HG02571 (cell line): Measurements from ENCODE around the gene SHROOM1.

Experiments
- ATAC-seq: cut with Tn5 transposase; IDR thresholded peaks from one replicate; pipeline ENCODE4 v1.9.1; 2021; ENCODE audit warnings: mild to moderate bottlenecking, moderate library complexity; ENCODE audit not compliant: unreplicated experiment

Gene SHROOM1

GRCh38 chr5:132853323-132853722, 22.9 kb upstream of the SHROOM1 start:
- ATAC-seq: no peak

GRCh38 chr5:132850066-132850465, 19.6 kb upstream of the SHROOM1 start:
- ATAC-seq: no peak

DNA sequence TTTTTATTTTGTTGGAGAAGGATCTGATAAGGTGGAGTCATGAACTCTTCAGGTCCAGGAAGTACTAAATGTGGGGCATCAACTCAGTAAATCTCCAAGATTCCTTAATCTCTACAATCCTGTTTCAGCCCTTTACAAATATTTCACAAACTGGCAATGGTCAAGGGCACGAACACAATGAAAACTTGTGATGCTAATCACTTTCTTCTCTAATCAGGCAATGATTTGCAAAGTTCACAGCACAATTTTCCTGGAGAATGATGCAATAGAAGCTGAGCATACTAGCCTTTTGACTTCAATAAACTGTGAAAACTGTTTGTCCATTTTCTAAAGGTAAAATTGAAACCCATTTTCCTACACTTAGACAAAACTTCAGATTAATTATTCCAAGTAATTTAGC, 18.9 kb upstream of the SHROOM1 start:
- no peak for ATAC-seq

DNA sequence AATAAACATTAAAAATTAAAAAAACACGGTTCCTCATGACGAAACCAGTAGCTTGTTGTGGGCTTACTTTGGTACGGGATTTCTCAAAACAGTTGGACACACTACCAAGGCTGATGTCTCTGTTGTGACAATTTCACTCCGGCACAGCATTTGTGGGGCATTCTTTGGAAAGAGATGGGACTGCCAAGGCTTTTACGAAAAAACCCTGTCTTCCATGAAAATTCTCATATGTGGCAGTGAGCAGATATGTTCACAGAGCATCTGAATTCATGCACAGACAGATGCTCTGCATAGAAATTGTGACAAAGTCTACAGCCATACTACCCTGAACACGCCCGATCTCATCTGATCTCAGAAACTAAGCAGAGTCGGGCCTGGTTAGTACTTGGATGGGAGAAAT, 17.8 kb upstream of the SHROOM1 start:
- ATAC-seq: no peak

DNA sequence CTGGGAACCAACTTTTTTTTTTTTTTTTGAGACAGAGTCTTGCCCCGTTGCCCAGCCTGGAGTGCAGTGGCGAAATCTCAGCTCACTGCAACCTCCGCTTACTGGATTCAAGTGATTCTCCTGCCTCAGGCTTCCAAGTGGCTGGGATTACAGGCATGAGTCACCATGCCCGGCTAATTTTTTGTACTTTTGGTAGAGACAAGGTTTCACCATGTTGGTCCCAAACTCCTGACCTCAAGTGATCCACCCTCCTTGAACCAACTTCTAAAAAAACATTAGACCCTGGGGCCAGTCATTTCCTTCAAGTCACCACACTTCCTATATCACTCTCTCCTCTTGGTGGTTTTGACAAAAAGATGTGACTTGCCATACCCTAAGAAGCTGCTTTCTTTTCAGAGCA, 10.9 kb upstream of the SHROOM1 start:
- ATAC-seq: no peak

DNA sequence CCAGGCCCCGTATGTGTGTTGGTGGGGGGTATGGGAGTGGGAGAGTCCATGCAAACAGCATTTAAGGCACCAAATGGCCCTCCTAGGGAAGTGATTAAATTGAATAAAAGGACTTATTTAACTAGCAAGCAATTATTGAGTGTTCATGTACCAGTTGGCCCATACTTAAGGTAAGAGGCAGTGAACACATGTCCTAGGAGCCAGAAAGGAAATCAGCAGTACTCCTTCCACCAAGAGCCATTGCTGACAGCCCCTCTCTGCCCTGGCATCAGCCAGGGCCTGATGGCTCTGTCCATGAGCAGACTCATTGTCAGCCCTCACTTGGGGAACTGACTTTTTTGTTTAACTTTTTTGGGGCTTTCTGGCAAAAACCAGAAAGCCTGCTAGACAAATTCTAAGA, 10.4 kb upstream of the SHROOM1 start:
- ATAC-seq: no peak

- no peak for ATAC-seq
These were observed 9.9 kb upstream of the SHROOM1 start for GRCh38 chr5:132840313-132840712.

DNA sequence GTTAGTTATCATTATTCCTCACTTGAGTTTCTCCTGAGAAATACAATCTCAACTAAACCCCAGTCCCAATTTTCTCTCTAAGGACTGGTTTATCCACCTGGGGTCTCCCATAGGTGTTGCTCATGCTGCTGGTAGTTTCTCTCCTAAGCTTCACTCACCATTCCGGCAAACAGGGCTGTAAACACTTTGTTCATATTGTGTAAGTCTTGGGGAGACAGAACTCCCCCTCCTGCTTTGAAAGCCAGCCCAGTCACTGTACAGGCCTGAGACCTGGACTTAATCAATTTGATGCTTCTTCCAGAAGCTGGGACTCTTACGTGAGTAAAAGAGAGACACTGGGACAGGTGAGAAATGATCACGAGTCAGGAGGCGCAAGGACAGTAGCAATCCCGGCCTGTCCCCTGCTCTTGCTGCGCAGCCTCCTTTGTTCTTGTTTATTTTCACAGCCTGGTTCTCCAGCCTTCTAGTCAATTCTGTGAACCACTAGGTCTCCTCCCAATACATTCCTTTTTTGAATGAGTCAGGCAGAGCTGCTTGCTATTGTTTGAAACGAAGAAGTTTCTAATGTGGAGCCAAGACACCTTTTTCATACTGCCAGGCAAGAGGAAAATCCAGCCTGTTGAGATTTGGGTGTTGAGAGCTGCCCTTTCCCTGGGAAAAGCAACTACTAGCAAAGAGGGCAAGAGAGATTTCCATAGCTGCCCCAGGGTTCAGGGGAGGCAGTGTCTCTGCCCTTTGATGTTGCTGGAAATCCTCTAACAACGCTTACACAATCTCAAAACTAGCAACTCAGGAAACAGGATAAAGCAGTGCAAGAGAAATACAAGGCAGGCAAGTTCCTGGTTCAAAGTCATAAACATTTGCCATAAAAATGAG, 9.2 kb upstream of the SHROOM1 start:
- no peak for ATAC-seq

DNA sequence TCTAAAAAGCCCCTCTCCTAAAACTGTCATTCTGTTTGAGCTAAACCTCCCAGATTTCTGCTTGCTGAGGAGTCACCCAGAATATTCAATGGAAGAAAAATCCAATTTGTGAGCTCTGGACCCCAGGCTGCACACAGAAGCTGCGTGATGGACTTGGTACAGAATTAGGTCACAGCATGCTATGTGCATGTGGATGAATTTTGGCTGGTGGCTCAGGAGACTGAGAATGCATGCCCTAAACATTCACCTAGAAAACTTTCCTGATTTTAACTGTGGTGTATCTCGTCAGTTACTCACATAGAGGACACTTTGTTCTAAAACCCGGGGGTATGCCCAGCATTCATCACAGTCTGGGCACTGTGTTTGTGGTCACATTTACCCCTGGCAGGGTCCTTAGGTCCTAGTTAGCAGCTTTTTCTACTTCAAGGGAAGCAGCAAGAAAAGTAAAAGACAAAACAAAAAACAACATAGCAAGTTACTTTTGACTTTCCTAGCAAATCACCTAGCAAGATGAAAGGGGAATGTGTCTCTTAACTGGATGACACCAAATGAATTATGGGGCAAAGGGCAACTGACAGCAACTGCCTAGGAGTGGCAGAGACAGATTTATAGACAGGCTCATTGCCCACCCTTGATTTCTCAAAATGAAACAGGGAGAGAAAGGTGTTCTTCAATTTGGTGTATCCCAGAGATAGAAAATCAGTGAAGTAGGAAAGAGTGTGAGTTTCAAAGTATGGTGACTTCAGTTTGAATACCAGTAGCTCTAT, 8.3 kb upstream of the SHROOM1 start:
- no peak for ATAC-seq

DNA sequence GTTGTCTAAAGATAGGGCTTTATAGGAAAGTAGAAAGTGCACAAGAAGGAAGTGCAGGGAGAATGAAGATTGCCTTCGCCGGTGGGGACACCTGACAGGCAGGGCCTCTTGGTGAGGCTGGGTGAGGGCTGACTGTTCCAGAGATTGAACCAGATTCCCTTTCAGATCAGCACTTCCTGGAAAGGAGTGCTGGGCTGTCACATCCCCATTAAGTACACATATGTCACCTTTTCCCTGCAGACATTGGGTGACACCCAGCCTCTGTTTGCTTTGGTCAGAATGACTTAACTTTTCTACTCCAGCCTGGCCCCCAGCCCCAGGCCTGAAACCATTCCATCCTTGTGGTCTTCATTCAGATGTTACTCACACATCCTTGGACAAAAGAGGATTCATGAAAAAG, 7.4 kb upstream of the SHROOM1 start:
- ATAC-seq: no peak

DNA sequence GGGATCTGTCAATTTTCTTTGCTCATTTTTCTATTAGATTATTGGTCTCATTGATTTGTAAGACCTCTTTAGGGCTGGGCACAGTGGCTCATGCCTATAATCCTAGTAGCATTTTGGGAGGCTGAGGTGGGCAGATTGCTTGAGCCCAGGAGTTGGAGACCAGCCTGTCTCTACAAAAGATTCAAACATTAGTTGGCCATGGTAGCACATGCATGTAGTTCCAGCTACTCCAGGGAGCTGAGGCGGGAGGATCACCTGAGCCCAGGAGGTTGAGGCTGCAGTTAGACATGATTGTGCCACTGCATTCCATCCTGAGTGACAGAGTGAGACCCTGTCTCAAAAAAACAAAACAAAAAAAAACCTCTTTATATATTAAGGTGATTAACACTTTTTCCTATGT, 6.4 kb upstream of the SHROOM1 start:
- no peak for ATAC-seq

GRCh38 chr5:132834057-132834456, 3.6 kb upstream of the SHROOM1 start:
- ATAC-seq: no peak

DNA sequence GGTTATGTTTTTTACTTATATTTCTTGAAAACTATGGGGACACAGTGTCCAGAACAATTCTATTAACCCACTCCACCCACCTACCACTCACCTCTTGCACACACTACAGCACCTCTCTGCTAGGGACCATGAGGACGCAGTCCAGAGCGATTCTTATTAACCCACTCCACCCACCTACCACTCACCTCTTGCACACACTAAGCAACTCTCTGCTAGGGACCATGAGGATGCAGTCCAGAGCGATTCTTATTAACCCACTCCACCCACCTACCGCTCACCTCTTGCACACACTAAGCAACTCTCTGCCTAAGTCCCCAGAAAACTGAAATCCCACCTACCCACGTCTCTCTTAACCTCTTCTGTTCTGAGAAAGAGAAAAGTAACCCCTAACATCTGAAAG, 2.2 kb upstream of the SHROOM1 start:
- ATAC-seq: no peak

GRCh38 chr5:132831095-132831860, 831 bp upstream of the SHROOM1 start:
- no peak for ATAC-seq

DNA sequence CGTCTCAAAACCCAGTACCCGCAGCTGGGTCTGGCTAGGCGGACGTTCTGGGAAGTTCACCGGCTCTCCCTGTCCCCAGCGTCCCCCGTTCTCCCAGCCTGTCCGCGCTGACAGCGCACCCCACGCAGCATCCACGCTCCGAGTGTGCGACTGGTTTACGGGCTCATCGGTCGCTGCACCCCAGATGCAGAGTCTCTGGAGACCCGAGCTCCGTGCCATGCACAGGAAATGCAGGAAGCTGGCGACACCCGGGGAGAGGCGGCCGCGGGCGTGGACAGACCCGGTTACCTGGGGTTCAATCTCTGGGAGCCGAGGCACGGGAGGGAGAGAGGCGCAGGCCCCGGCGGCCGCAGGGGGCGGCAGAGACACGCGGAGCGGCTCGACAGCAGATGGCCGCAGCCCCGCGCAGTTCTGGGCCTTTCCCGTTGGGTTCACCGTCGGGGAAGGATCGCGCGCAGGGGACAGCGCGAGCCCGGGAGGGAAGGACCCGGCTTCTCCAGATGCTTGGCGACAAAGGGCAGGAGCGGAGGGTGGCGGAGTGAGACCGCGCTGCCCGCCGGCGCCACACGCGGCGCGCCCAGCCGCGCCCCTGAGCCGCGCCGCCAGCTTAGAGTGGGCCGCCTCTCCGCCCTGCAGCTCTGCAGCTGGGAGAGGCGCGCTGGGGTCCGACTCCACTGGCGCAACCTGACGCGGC, 558 bp downstream of the SHROOM1 start:
- peak; percentile 78 for ATAC-seq

- no peak for ATAC-seq
These were observed 1.5 kb downstream of the SHROOM1 start for GRCh38 chr5:132828846-132829494.

- ATAC-seq: no peak
These were observed 2.3 kb downstream of the SHROOM1 start for GRCh38 chr5:132827943-132828673.

DNA sequence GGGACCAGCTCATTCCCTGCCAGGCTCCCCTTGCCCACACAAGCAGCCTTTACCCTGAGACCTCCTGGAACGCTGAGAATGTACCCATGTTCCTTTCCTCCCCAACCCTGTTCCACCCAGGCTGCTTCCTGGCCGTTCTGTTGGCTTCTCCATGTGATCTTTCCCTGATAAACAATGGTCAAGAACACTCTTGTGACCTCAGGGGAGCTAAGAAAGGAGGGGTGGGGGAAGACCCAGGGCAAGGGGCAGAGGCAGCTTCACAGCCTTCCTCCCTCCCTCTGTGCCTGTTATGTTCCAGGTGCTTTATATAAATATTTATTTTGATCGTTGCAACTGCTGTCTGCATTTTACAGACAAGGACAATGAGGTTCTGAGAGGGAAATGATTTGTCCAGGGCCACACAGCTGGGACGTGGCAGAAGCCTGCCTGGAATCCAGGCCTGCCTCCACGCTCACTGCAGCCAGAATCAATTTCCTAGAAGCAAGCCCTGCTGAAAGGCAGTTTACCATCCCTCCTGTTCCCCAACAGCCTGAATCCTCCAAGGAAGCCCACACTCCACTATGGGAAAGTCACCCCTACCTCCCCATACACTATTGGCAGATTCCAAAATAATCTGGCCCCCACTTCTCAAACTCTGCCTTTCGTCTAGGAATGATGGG, 3.9 kb downstream of the SHROOM1 start:
- no peak for ATAC-seq

DNA sequence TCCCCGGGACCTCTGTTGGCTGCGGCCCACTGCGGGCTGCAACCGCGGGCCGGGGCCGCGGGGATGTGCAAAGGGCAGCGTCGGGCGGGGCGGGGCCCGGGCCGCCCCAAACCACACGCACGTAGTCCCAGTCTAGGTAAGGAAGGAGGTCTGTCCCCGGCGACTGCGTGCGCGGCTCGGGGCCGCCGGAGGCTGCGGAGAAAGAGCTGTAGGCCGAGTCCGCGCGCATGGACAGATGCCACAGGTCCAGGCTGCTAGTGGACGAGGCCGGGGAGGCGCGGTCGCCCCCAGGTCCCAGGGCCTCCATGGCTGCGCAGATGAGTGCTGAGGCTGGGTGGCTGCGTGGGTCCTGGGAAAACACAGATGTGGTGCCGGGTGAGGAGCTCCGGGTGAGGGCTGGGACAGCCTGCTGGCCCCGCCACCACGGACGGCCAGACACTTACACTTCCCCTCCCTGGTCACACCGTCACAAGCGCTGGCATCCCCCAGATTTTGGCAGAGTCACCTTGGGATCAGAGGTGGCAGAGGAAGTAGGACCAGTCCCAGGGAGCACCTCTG, 4.5 kb downstream of the SHROOM1 start:
- ATAC-seq: no peak
